Parathyroid adenoma (tissue), 2 donors: ENCODE results near the gene CUL2.

Source experiments
- H2AFZ ChIP-seq: fragments of 300-600 bp; sonication (generic); one replicate; pipeline ENCODE4 v1.7.0; 2017; ENCODE audit warnings: antibody characterized with exemption, mild to moderate bottlenecking
- H3K27ac ChIP-seq: fragments of 300-600 bp; sonication (generic); one replicate; pipeline ENCODE4 v1.7.0; 2017
- H3K27me3 ChIP-seq: fragments of 300-600 bp; sonication (generic); one replicate; pipeline ENCODE4 v1.7.0; 2017; ENCODE audit warnings: low read length; ENCODE audit not compliant: control insufficient read depth, insufficient read depth
- H3K36me3 ChIP-seq: fragments of 300-600 bp; sonication (generic); one replicate; pipeline ENCODE4 v1.7.0; 2017; ENCODE audit warnings: low read length; ENCODE audit not compliant: control insufficient read depth, insufficient read depth
- H3K4me1 ChIP-seq: fragments of 300-600 bp; sonication (generic); one replicate; pipeline ENCODE4 v1.7.0; 2017; ENCODE audit warnings: control low read depth
- H3K4me2 ChIP-seq: fragments of 300-600 bp; sonication (generic); one replicate; pipeline ENCODE4 v1.7.0; 2017; ENCODE audit warnings: low read length
- H3K4me3 ChIP-seq: fragments of 300-600 bp; sonication (generic); one replicate; pipeline ENCODE4 v1.7.0; 2017; ENCODE audit warnings: low read depth, low read length
- H3K79me2 ChIP-seq: fragments of 300-600 bp; sonication (generic); one replicate; pipeline ENCODE4 v1.7.0; 2017; ENCODE audit warnings: control low read depth
- H3K9ac ChIP-seq: fragments of 300-600 bp; sonication (generic); one replicate; pipeline ENCODE4 v1.7.0; 2017; ENCODE audit warnings: mild to moderate bottlenecking
- H3K9me3 ChIP-seq: fragments of 300-600 bp; sonication (generic); one replicate; pipeline ENCODE4 v1.7.0; 2017; ENCODE audit warnings: low read length; ENCODE audit not compliant: control insufficient read depth
- CTCF ChIP-seq: fragments of 300-600 bp; sonication (generic); IDR thresholded peaks from one replicate; pipeline ENCODE4 v1.7.0; 2017; ENCODE audit warnings: antibody characterized with exemption, mild to moderate bottlenecking
- donor health status: primary hyperparathyroidism.

CUL2 gene

GRCh38 chr10:34969171-34969570 is 121.0 kb downstream of the CUL2 start:
- Histone ChIP-seq H3K9ac (no peak overlapping the region), H3K4me2 (no peak overlapping the region), H3K27me3 (no peaks in the 10 kb centered on the region), H3K9me3 (no peaks in the 10 kb centered on the region), H3K4me3 (no peak overlapping the region), H3K27ac (no peak overlapping the region), H3K4me1 (peaks cover 4% of the 10 kb centered on the region), H2AFZ (no peak overlapping the region), H3K36me3 (no peaks in the 10 kb centered on the region), H3K79me2 (no peaks in the 10 kb centered on the region)
- TF ChIP-seq CTCF, result no peak

GRCh38 chr10:34967335-34967880 is 122.7 kb downstream of the CUL2 start:
- Histone ChIP-seq H2AFZ (peak overlapping the region; percentile 36), H3K4me3 (no peak overlapping the region), H3K4me1 (no peaks in the 10 kb centered on the region), H3K36me3 (no peaks in the 10 kb centered on the region), H3K4me2 (no peak overlapping the region), H3K27ac (no peak overlapping the region), H3K9me3 (no peaks in the 10 kb centered on the region), H3K9ac (no peak overlapping the region), H3K79me2 (no peaks in the 10 kb centered on the region), H3K27me3 (no peaks in the 10 kb centered on the region)
- TF ChIP-seq CTCF, result no peak

GRCh38 chr10:34966451-34966850 is 123.7 kb downstream of the CUL2 start:
- no peaks in the 10 kb centered on the region for H3K27me3 ChIP-seq
- H3K4me1 ChIP-seq, result no peaks in the 10 kb centered on the region
- H3K9ac ChIP-seq, result no peak overlapping the region
- no peak overlapping the region for H2AFZ ChIP-seq
- TF ChIP-seq CTCF, result no peak
- no peaks in the 10 kb centered on the region for H3K9me3 ChIP-seq
- no peak overlapping the region for H3K4me3 ChIP-seq
- no peaks in the 10 kb centered on the region for H3K79me2 ChIP-seq
- H3K36me3 ChIP-seq, result no peaks in the 10 kb centered on the region
- H3K27ac ChIP-seq, result no peak overlapping the region
- no peak overlapping the region for H3K4me2 ChIP-seq

- Histone ChIP-seq H3K79me2 (no peaks in the 10 kb centered on the region), H3K27me3 (no peaks in the 10 kb centered on the region), H3K4me1 (no peaks in the 10 kb centered on the region), H3K9me3 (no peaks in the 10 kb centered on the region), H3K27ac (no peak overlapping the region), H3K4me3 (no peak overlapping the region), H3K4me2 (no peak overlapping the region), H3K36me3 (no peaks in the 10 kb centered on the region), H3K9ac (no peak overlapping the region), H2AFZ (no peak overlapping the region)
- no peak for TF ChIP-seq CTCF
Measured at GRCh38 chr10:34966040-34966439, 124.1 kb downstream of the CUL2 start.

- H3K4me2 ChIP-seq, result no peak overlapping the region
- no peaks in the 10 kb centered on the region for H3K4me1 ChIP-seq
- no peak for TF ChIP-seq CTCF
- no peak overlapping the region for H3K27ac ChIP-seq
- H3K9ac ChIP-seq, result no peak overlapping the region
- H3K27me3 ChIP-seq, result no peaks in the 10 kb centered on the region
- no peaks in the 10 kb centered on the region for H3K36me3 ChIP-seq
- H3K79me2 ChIP-seq, result no peaks in the 10 kb centered on the region
- no peak overlapping the region for H3K4me3 ChIP-seq
- no peak overlapping the region for H2AFZ ChIP-seq
- no peaks in the 10 kb centered on the region for H3K9me3 ChIP-seq
Measured at GRCh38 chr10:34964166-34964800, 125.9 kb downstream of the CUL2 start.
